Ectodermal cell (in vitro differentiated cells): Measurements from ENCODE around the gene MYLK2.
"Not testable (repeated sequence)": the region's sequence is repeated elsewhere in the genome, so short reads cannot be mapped to it uniquely, and the experiment has no call there.

ENCODE experiments used
- H3K27ac ChIP-seq: 2 replicates; pipeline ENCODE4 v1.7.0; 2013; ENCODE audit warnings: mild to moderate bottlenecking, low read depth, low read length; ENCODE audit not compliant: insufficient read depth, poor library complexity, severe bottlenecking
- H3K27me3 ChIP-seq: 2 replicates; pipeline ENCODE4 v1.7.0; 2013; ENCODE audit warnings: mild to moderate bottlenecking, low read length; ENCODE audit not compliant: insufficient read depth, control insufficient read depth, poor library complexity, severe bottlenecking
- H3K36me3 ChIP-seq: one replicate; pipeline ENCODE4 v1.7.0; 2013; ENCODE audit warnings: low read length; ENCODE audit not compliant: control insufficient read depth, insufficient read depth
- H3K4me1 ChIP-seq: one replicate; pipeline ENCODE4 v1.7.0; 2013; ENCODE audit warnings: low read length; ENCODE audit not compliant: control insufficient read depth, insufficient read depth
- H3K4me3 ChIP-seq: 2 replicates; pipeline ENCODE4 v1.7.0; 2013; ENCODE audit warnings: low read depth, low read length, control low read depth; ENCODE audit not compliant: insufficient read depth
- H3K9me3 ChIP-seq: 2 replicates; pipeline ENCODE4 v1.7.0; 2013; ENCODE audit warnings: mild to moderate bottlenecking, low read length, moderate library complexity; ENCODE audit not compliant: control insufficient read depth
- WGBS, 2 experiments: methylation state at CpG; one replicate each; pipeline ENCODE4 v1.1.7; 2013; ENCODE audit warnings: missing lambda C conversion rate in 2 of 2; 5-methylcytosine and 5-hydroxymethylcytosine counted together

Gene MYLK2

GRCh38 chr20:31824554-31825313, 5.6 kb downstream of the MYLK2 start:
- Histone ChIP-seq H3K4me1 (peaks cover 6% of the 10 kb centered on the region), H3K27ac (no peak overlapping the region), H3K27me3 (no peaks in the 10 kb centered on the region), H3K4me3 (no peak overlapping the region), H3K36me3 (no peaks in the 10 kb centered on the region), H3K9me3 (no peaks in the 10 kb centered on the region)
- 90 to 91% methylated on average over 14 of the region's 14 CpGs for WGBS, 2 experiments

GRCh38 chr20:31826074-31826473, 6.9 kb downstream of the MYLK2 start:
- Histone ChIP-seq H3K36me3 (no peaks in the 10 kb centered on the region), H3K4me3 (no peak overlapping the region), H3K27me3 (no peaks in the 10 kb centered on the region), H3K27ac (no peak overlapping the region), H3K4me1 (peaks cover 6% of the 10 kb centered on the region), H3K9me3 (no peaks in the 10 kb centered on the region)
- WGBS, 2 experiments = 91% methylated on average over 5 of the region's 5 CpGs

DNA sequence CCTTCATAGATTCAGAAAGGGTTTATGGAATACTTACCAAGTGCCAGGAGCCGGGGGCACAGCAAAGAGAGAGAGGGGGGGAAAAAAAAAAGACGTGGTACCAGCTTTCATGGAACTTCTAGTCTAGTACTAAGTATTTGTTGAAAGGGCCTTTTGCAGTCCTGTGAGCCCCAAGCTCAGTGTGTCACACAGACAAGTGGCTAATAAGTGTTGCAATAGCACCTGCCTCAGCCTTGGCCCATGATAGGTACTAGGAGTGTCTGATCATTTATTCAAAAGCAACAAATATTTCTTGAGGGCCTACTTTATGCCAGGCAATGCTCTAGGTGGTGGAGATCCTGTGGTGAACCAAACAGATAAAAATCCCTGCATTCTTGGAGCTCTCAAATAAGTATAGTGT, 7.9 kb downstream of the MYLK2 start:
- H3K36me3 ChIP-seq = no peaks in the 10 kb centered on the region
- WGBS, 2 experiments = 85 to 93% methylated on average over 2 of the region's 2 CpGs
- H3K27ac ChIP-seq = no peak overlapping the region
- peaks cover 6% of the 10 kb centered on the region for H3K4me1 ChIP-seq
- H3K4me3 ChIP-seq = no peak overlapping the region
- no peaks in the 10 kb centered on the region for H3K27me3 ChIP-seq
- H3K9me3 ChIP-seq = no peaks in the 10 kb centered on the region

DNA sequence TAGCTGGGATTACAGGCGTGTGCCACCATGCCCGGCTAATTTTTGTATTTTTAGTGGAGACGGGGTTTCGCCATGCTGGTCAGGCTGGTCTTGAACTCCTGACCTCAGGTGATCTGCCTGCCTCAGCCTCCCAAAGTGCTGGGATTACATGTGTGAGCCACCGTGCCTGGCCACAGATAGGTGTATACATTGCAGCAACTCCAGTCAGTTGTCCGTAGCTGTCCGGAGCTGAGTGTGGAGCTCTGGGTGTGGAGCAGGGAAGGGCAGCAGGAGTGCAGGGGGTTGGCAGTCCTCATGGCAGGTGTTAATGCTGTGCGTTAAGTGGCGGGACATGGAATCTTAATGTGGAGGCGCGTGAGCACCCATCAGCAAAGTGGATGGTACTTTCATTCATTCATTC, 8.9 kb downstream of the MYLK2 start:
- H3K4me1 ChIP-seq, H3K9me3 ChIP-seq, H3K27me3 ChIP-seq, H3K4me3 ChIP-seq, H3K36me3 ChIP-seq, H3K27ac ChIP-seq: not testable (repeated sequence)
- 93 to 97% methylated on average over 11 of the region's 11 CpGs for WGBS, 2 experiments

DNA sequence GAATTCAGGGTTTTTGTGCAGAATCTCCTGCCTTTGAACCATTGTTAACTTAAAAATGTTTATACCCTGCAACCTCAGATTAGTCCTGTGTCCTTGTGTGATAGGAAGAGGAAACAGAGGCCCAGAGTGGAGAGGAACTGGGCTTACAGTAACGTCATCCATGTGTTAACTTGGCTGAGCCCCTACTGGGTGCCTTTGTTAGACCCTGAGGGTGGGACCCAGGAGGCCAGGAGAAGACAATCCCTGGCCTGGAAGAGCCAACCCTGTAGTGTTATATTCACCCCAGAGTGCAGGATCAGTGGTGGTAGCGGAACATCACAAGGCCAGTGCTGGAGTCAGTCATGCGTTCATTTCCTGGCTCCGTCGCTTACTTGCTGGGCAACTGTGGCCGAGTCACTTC, 10.6 kb downstream of the MYLK2 start:
- Histone ChIP-seq H3K36me3 (no peaks in the 10 kb centered on the region), H3K4me3 (no peak overlapping the region), H3K27ac (no peak overlapping the region), H3K4me1 (peaks cover 5% of the 10 kb centered on the region), H3K27me3 (no peaks in the 10 kb centered on the region), H3K9me3 (no peaks in the 10 kb centered on the region)
- WGBS, 2 experiments = 82 to 85% methylated on average over 6 of the region's 6 CpGs

DNA sequence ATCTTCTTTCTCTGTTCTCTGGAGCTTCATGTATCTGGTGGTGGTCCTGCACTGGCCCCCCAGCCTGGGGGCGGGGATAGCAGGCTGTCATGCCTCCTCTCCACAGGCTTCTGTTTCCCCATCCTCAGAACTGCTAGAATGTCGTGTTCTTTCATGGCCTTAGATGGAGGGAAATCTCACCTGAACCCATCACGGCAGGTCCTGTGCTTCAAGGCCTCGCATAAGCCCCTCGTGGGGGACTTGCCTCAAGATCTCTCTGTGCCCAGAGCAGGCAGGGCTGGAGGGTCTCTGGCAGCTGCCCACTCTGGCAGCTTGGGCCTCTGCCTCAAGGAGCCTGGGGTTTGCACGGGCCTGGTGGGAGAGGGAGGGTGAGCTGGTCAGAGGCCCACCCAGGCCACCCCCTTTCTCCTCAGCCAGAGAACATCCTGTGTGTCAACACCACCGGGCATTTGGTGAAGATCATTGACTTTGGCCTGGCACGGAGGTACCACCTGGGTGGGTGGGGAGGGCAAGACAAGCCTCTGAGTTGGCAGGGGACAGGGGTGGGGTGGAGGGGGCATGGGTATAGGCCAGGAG, 11.3 kb downstream of the MYLK2 start:
- H3K36me3 ChIP-seq = no peaks in the 10 kb centered on the region
- no peaks in the 10 kb centered on the region for H3K27me3 ChIP-seq
- no peaks in the 10 kb centered on the region for H3K9me3 ChIP-seq
- WGBS, 2 experiments = 93 to 96% methylated on average over 8 of the region's 8 CpGs
- no peak overlapping the region for H3K27ac ChIP-seq
- H3K4me3 ChIP-seq = no peak overlapping the region
- peaks cover 5% of the 10 kb centered on the region for H3K4me1 ChIP-seq

GRCh38 chr20:31831211-31831610, 12.1 kb downstream of the MYLK2 start:
- no peaks in the 10 kb centered on the region for H3K36me3 ChIP-seq
- no peaks in the 10 kb centered on the region for H3K27me3 ChIP-seq
- H3K9me3 ChIP-seq = no peaks in the 10 kb centered on the region
- WGBS, 2 experiments = 92 to 93% methylated on average over 6 of the region's 6 CpGs
- H3K27ac ChIP-seq = no peak overlapping the region
- H3K4me3 ChIP-seq = no peak overlapping the region
- H3K4me1 ChIP-seq = peaks cover 8% of the 10 kb centered on the region

DNA sequence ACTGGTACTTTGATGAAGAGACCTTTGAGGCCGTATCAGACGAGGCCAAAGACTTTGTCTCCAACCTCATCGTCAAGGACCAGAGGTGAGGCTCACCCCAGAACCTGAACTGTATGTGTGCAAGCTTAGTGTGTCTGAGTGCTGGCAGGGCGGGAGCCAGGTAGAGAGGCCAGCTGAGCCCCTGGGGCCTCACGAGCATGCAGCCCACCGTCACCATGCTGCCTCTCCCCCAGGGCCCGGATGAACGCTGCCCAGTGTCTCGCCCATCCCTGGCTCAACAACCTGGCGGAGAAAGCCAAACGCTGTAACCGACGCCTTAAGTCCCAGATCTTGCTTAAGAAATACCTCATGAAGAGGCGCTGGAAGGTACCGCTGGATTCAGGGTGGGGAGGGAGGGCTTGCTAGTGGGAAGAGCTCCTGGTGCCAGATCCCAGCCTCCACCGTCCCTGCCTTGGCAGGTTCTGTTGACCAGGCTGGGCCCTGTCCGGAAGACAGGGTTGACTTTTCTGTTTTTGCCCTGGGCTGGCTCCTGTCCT, 12.7 kb downstream of the MYLK2 start:
- no peaks in the 10 kb centered on the region for H3K27me3 ChIP-seq
- peaks cover 14% of the 10 kb centered on the region for H3K4me1 ChIP-seq
- WGBS, 2 experiments = 95 to 96% methylated on average over 17 of the region's 17 CpGs

DNA sequence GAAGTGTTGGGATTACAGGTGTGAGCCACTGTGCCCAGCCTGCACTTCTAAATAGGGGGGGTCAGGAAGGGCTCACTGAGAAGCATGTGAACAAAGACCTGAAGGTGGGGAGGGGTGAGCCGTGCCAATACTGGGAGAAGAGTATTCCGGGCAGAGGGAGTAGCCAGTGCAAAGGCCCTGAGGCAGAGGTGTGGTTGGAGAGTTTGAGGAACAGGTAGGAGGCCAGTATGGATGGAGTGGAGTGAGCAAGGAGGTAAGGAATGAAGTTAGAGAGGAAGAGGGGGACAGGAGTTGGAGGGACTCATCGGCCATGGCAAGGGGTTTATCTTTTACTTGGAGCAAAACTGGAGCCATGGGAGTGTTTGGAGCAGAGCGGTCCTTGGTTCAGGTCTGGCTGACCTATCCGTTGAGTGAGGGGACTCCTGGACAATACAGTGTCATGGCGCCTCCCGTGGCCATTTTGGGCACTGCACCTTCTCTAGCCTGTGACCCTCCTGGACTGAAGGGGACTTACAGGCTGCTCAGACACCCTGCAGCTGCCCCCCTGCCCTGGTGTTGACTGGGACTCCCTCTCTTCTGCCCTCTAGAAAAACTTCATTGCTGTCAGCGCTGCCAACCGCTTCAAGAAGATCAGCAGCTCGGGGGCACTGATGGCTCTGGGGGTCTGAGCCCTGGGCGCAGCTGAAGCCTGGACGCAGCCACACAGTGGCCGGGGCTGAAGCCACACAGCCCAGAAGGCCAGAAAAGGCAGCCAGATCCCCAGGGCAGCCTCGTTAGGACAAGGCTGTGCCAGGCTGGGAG, 14.2 kb downstream of the MYLK2 start:
- WGBS, 2 experiments = 65 to 66% methylated on average over 14 of the region's 14 CpGs
- H3K4me3 ChIP-seq = no peak overlapping the region
- H3K36me3 ChIP-seq = no peaks in the 10 kb centered on the region
- no peaks in the 10 kb centered on the region for H3K9me3 ChIP-seq
- H3K27me3 ChIP-seq = no peaks in the 10 kb centered on the region
- peaks cover 27% of the 10 kb centered on the region for H3K4me1 ChIP-seq
- no peak overlapping the region for H3K27ac ChIP-seq

More for the DNA sequence above, 12.7 kb downstream of the MYLK2 start:
- H3K9me3 ChIP-seq = no peaks in the 10 kb centered on the region
- H3K27ac ChIP-seq = no peak overlapping the region
- H3K36me3 ChIP-seq = no peaks in the 10 kb centered on the region
- no peak overlapping the region for H3K4me3 ChIP-seq

DNA sequence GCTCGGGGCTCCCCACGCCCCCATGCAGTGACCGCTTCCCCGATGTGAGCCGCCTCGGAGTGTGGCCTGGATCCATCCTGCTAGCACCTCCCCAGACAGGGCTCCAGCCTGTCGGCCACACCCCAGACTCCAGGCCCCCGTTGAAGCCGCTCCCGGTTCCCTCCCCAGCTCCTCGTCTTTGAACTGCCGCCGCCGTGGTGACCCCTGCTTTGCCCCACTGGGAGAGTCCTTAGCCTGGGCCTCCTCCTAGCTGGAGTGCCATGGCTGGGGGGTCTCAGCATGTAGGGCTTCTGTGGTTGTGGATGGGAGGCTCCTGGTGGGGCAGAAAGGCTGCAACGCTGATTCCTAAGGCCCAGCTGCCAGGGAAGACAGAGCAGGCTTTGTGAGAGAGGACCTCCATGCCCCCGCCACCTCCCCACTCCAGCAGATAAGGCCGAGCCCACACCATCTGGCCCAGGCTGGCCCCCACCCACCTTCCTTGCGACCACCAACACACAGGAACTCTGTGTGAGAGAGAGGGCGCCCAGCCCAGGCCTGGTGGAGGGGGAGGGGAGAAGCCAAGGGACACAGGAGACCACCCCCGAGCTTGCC, 14.9 kb downstream of the MYLK2 start:
- Histone ChIP-seq H3K9me3 (no peaks in the 10 kb centered on the region), H3K27ac (peak overlapping the region; percentile 44), H3K4me3 (no peak overlapping the region), H3K36me3 (no peaks in the 10 kb centered on the region), H3K4me1 (peaks cover 27% of the 10 kb centered on the region), H3K27me3 (no peaks in the 10 kb centered on the region)
- whole genome bisulfite sequencing, 2 experiments = 85 to 86% methylated on average over 20 of the region's 20 CpGs
